Rectal smooth muscle tissue (tissue), 1 donor: Measurements from ENCODE around the gene PXDN.
A peak's percentile ranks its signal among the peaks of the same experiment; 100 is the strongest.
"Not testable (repeated sequence)": the region's sequence is repeated elsewhere in the genome, so short reads cannot be mapped to it uniquely, and the experiment has no call there.

Experiments used
- H3K27ac ChIP-seq: one replicate; pipeline ENCODE4 v1.7.0; 2013; ENCODE audit warnings: low read depth, low read length, inconsistent platforms
- H3K27me3 ChIP-seq: one replicate; pipeline ENCODE4 v1.7.0; 2013; ENCODE audit warnings: low read length; ENCODE audit not compliant: control insufficient read depth, insufficient read depth
- H3K36me3 ChIP-seq: one replicate; pipeline ENCODE4 v1.7.0; 2013; ENCODE audit warnings: low read length; ENCODE audit not compliant: control insufficient read depth, insufficient read depth
- H3K4me1 ChIP-seq: one replicate; pipeline ENCODE4 v1.7.0; 2013; ENCODE audit warnings: low read length; ENCODE audit not compliant: control insufficient read depth, insufficient read depth
- H3K4me3 ChIP-seq: one replicate; pipeline ENCODE4 v1.7.0; 2013; ENCODE audit warnings: low read length
- H3K9ac ChIP-seq: one replicate; pipeline ENCODE4 v1.7.0; 2013; ENCODE audit warnings: low read length

Gene PXDN

DNA sequence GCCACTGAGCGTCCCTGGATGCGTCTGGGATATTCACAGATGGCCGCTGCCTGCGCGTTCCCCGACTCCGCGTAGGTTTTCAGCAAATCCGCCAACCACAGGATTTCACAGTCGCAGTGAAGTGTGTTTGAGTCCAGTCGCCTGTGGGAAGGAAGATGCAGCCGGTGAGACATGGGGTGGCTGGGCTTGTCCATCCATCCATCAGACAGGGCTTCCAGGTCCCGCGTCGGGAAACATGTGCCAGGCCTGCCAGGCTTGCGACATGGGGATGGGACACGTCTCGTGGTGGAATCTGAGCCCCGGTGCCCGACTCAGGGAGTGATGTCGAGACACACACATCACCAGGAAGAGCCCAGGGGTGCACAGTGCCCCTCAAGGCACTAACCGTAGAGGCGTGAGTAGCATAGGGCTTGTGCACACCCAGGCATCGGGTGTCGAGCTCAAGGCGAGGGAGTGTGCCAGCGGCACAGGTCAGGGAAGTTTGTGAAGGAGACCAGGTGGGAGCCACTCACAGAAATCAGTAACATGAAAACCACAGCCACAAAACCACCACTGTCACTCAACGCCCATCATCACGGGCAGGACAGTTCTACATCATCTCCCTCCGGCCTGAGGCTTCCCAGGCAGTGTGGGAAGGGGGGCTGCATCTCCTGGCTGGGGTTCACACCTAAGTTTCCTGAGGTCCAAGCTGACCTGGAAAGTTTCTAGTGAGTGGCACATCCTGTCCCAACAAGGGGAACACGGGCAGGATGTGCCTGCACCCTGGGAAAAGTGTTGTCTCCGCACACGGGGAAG lies 63.9 kb downstream of the PXDN start:
- no peak overlapping the region for H3K9ac ChIP-seq
- H3K27ac ChIP-seq = no peak overlapping the region
- H3K4me1 ChIP-seq = peaks cover 16% of the 10 kb centered on the region
- no peaks in the 10 kb centered on the region for H3K27me3 ChIP-seq
- H3K36me3 ChIP-seq = peaks cover 15% of the 10 kb centered on the region
- H3K4me3 ChIP-seq = no peak overlapping the region

DNA sequence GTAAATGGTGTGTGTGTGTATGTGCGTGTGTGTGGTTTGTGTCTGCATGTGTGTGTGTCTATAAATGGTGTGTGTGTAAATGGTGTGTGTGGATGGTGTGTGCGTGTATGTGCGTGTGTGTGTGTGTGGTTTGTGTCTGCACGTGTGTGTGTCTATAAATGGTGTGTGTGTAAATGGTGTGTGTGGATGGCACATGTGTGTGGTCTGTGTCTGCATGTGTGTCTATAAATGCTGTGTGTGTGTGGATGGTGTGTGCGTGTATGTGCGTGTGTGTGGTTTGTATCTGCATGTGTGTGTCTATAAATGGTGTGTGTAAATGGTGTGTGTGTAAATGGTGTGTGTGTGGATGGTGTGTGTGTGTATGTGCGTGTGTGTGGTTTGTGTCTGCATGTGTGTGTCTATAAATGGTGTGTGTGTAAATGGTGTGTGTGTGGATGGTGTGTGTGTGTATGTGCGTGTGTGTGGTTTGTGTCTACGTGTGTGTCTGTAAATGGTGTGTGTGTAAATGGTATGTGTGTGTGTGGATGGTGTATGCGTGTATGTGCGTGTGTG lies 64.8 kb downstream of the PXDN start:
- not testable (repeated sequence) for H3K4me3 ChIP-seq, H3K27me3 ChIP-seq, H3K27ac ChIP-seq, H3K9ac ChIP-seq
- H3K4me1 ChIP-seq = peaks cover 23% of the 10 kb centered on the region
- peaks cover 15% of the 10 kb centered on the region for H3K36me3 ChIP-seq

DNA sequence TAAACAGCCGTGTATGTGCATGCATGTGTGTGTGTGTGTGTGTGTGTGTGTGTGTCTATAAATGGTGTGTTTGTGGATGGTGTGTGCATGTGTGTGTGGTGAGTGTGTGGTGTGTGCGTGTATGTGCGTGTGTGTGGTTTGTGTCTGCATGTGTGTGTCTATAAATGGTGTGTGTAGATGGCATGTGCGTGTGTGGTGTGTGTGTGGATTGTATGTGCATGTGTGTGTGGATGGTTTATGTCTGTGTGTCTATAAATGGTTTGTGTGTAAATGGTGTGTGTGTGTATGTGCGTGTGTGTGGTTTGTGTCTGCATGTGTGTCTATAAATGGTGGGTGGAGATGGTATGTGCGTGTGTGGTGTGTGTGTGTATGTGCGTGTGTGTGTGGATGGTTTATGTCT lies 65.2 kb downstream of the PXDN start:
- H3K9ac ChIP-seq, H3K4me3 ChIP-seq, H3K27ac ChIP-seq, H3K27me3 ChIP-seq: not testable (repeated sequence)
- H3K4me1 ChIP-seq = peaks cover 23% of the 10 kb centered on the region
- H3K36me3 ChIP-seq = peaks cover 15% of the 10 kb centered on the region

DNA sequence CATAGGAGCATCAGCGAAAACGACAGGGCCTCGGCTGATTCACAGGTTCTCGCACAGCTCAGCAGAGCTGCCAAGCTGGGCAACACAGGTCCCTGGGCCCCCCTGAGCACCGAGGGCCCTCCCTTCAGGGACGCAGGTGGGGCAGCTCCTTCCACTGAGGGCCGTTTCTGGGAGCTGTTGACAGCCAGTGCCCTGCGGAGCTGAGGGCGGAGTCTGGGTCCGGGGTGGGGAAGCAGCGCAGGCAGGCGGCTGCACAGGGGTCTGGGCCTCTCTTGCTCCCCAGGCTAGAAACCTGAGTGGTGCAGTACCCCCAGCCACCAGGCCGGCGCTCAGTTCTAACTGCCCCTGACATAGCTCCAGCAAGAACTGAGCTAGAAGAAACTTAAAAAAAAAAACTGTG lies 65.7 kb downstream of the PXDN start:
- no peak overlapping the region for H3K27ac ChIP-seq
- no peak overlapping the region for H3K9ac ChIP-seq
- peaks cover 23% of the 10 kb centered on the region for H3K4me1 ChIP-seq
- H3K36me3 ChIP-seq = peaks cover 17% of the 10 kb centered on the region
- H3K4me3 ChIP-seq = no peak overlapping the region
- H3K27me3 ChIP-seq = no peaks in the 10 kb centered on the region

DNA sequence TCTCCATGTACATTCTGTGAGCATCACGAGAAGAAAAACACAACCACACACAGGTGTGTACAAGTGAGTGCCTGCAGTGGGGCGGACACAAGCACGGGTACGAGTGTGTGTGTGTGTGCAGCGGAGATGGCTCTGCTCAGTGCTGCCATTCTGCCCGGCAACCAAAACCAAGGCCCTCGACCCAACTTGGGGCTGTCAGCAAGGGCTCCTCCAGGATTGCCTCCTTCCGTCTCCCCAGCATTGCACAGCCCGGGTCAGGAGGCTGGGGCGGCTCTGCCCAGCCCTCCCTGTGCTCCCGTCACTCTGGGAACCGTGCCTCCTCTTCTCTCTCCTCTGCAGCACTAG lies 66.5 kb downstream of the PXDN start:
- Histone ChIP-seq H3K9ac (no peak overlapping the region), H3K4me3 (no peak overlapping the region), H3K27ac (no peak overlapping the region), H3K4me1 (peaks cover 23% of the 10 kb centered on the region), H3K27me3 (no peaks in the 10 kb centered on the region), H3K36me3 (peaks cover 20% of the 10 kb centered on the region)

DNA sequence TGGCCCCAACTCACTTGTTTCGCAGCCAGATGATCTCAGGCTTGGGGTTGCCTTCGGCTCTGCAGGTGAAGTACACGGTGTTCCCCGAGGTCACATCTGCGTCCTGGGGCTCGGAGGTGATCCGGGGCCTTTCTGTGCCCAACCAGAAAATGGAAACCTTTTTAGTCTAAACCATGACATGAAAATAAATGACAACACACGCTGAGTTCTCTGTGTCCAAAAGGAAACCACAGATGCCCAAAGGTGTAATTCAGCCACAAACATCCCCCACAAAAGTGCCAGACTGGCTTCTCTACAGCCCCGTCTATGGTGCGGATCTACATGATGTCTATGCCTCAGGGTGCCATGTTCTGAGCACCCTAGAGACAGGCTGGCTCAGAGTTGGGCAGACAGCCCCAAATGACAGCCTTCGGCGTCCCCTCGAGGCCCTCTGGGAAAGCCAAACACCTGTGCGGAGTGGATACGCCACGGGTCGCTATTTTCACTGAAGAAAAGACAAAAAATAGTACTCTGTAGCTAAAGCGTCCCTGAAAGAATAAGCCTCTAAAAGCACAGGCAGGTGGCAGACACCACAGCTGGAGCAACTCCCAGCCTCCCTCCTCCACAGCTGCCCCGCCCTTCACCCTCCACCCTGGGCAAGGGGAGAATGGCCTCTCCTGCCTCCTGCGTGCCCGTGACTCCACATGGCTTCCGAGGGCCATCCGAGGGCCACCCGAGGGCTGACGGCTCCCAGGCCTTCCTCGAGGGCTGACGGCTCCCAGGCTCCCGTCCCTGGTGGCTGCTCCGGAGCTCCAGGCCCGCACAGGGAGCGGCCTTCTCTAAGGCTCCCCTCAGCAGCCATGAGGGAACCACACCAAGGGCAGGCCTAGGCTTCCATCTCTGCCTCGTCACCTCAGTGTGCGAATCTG lies 67.1 kb downstream of the PXDN start:
- Histone ChIP-seq H3K4me3 (no peak overlapping the region), H3K4me1 (peaks cover 23% of the 10 kb centered on the region), H3K27ac (peak overlapping the region; percentile 91), H3K27me3 (no peaks in the 10 kb centered on the region), H3K9ac (no peak overlapping the region), H3K36me3 (peaks cover 20% of the 10 kb centered on the region)

DNA sequence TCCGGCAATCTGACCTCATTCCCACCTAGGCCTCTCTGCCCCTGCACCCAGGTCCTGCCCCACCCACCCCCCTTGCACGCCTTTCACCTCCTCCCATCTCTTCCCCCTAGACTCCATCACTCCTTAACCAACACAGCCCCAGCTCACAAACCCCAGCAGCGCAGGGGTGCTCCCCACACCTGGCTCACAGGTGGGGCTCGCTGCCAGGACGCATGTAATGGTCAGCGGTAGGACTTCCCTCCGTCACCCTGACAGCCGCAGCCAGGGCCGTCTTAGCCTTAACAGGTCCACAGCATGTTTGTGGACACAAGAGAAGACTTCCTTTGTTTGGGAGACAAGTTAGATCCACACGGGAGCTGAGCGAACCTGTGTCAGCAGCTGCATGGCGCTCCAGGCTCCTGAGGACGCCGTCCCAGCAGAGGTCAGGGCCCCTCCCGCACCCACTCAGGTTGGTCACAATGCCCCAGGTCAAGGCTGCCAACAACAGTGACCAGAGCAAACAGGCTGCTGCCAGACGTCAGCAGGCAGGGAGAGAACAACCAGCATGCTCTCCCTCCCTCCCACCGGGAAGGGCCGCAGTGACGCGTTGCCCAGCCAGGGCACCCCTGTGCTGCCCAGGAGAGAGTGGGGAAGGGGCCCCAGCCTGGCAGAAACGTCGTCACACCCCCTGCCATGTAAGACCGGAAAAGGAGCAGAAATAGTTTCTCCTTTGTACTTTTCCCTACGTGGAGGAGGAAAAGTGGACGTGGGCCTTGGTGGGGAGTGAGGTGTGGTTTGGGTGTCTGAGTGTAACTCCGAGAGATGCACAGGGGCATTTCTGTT lies 68.0 kb downstream of the PXDN start:
- peak overlapping the region; percentile 91 for H3K27ac ChIP-seq
- no peak overlapping the region for H3K9ac ChIP-seq
- H3K4me1 ChIP-seq = peaks cover 23% of the 10 kb centered on the region
- no peaks in the 10 kb centered on the region for H3K27me3 ChIP-seq
- peaks cover 20% of the 10 kb centered on the region for H3K36me3 ChIP-seq
- H3K4me3 ChIP-seq = no peak overlapping the region

DNA sequence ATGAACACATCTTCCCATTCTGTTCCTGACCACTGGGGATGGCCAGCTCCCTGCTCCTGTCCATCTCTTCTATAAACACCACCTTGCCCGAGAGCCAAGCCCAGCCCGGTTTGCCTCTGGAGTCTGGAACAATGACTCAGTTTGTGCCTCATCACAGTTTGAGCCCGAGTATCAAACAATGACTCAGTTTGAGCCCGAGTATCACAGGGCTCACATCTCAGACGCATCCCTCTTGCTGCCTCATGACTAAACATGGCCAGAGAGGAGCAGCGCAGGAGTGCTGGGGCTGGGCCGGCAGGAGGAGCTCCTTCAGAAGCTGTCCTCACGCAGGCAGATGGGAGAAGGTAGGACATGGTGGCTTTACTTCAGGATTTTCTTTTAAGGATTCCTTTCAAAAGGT lies 68.7 kb downstream of the PXDN start:
- Histone ChIP-seq H3K4me3 (no peak overlapping the region), H3K36me3 (peaks cover 20% of the 10 kb centered on the region), H3K27ac (peak overlapping the region; percentile 91), H3K9ac (no peak overlapping the region), H3K4me1 (peaks cover 23% of the 10 kb centered on the region), H3K27me3 (no peaks in the 10 kb centered on the region)

DNA sequence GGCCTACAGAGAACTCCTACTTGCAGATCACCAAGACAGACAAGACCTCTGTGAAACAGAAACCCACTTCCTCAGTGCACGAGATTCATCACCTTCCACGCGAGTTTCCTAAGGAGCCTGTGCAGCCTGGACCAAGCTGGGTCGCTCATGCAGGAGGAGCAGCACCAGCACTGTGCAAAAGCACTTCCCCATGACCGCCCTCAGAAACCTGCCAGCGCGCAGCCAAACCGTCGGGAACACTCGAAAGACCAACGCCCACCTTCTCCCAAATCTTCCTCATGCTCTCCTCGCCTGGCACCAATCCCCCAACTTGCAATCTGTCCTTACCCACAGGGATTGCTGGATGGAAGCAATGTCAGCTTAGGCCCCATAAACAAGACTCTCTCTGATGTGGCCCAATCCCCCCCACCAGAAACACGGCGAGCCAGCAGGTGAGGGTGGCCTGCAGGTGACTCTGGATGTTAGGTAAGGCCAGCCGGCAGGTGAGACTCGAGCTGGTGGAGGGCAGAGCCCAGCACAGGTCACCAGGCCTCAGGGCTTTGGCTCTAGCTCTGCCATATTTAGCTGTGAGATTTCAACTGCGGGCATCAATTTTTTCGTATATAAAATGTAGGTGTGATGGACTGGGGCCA lies 69.4 kb downstream of the PXDN start:
- peak overlapping the region; percentile 91 for H3K27ac ChIP-seq

DNA sequence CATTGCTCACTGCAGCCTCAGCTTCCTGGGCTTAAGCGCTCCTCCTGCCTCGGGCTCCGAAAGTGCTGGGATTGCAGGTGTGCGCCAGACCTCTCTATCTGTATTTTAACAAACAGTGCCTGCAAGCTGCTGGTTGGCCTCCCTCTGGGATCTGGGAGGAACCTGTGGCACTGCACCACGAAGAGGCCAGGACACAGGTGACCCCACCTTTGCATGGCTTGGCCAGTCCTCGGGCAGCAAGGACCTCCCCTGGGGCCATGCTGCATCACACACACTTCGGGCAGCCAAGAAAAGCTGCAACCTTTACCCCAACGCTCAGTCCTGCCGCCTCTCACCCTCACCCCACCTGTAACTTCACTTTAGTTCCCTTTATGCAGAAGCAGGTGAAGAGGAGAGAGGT lies 70.0 kb downstream of the PXDN start:
- H3K9ac ChIP-seq = no peak overlapping the region
- peaks cover 15% of the 10 kb centered on the region for H3K36me3 ChIP-seq
- no peak overlapping the region for H3K27ac ChIP-seq
- H3K4me1 ChIP-seq = peaks cover 23% of the 10 kb centered on the region
- H3K27me3 ChIP-seq = no peaks in the 10 kb centered on the region
- H3K4me3 ChIP-seq = no peak overlapping the region

More for the DNA sequence above, 69.4 kb downstream of the PXDN start:
- H3K4me3 ChIP-seq = no peak overlapping the region
- peaks cover 19% of the 10 kb centered on the region for H3K36me3 ChIP-seq
- H3K9ac ChIP-seq = no peak overlapping the region
- H3K4me1 ChIP-seq = peaks cover 23% of the 10 kb centered on the region
- no peaks in the 10 kb centered on the region for H3K27me3 ChIP-seq

DNA sequence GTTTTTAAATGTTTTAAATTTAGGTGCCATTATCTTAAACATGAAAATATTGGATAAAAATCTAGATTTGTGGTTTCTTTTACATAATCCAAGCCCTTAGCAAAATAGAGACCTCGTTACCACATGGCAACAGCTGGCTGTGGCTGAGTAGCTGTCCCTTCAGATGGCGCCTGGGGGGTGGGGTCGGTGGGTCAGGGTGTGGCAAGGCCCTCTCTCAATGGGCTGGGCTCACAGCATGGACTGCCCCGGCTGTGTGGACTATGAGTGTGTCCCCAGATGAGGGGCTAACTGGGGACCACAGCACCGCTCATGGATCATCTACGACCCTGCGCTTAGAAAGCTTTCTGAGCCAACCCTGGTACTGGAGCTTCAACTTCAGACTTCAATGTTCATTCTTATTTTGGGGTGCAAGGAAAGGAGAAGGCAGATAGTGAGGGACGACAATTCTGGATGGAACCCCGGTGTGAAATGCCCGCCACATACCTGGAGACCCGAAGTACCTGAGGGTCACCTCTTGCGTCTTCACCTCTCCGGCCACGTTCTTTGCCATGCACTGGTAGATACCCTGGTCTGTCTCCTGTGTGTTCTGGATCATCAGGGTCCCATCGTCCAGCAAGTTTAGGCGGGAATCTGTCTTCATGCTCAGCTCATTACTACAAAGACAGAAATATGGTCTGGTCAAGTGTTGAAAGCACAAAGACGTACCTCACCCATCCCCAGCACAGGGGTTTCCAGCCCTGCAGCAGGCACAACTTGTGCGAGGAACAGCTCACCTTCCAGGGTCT lies 71.0 kb downstream of the PXDN start:
- H3K4me1 ChIP-seq = peaks cover 23% of the 10 kb centered on the region
- H3K4me3 ChIP-seq = no peak overlapping the region
- no peak overlapping the region for H3K9ac ChIP-seq
- H3K36me3 ChIP-seq = peaks cover 12% of the 10 kb centered on the region
- no peak overlapping the region for H3K27ac ChIP-seq
- H3K27me3 ChIP-seq = no peaks in the 10 kb centered on the region
